GM21526 (cell line): Measurements from ENCODE around the gene TUG1.

Experiments used
- ATAC-seq: cut with Tn5 transposase; IDR thresholded peaks from one replicate; pipeline ENCODE4 v1.9.1; 2021; ENCODE audit warnings: moderate library complexity; ENCODE audit not compliant: unreplicated experiment, low FRiP score

The TUG1 gene

GRCh38 chr22:30968924-30969531 is at the start of gene TUG1:
Gene TUG1, plus strand, starts transcription at chr22:30969265.
- peak; percentile 82 for ATAC-seq

GRCh38 chr22:30919973-30920372 is 49.1 kb upstream of the TUG1 start:
- no peak for ATAC-seq

- no peak for ATAC-seq
Observed at GRCh38 chr22:30920407-30920806, 48.7 kb upstream of the TUG1 start.

- no peak for ATAC-seq
Observed at GRCh38 chr22:30921108-30921507, 48.0 kb upstream of the TUG1 start.

GRCh38 chr22:30922151-30922611 is 46.9 kb upstream of the TUG1 start:
- no peak for ATAC-seq

- ATAC-seq: no peak
Observed at GRCh38 chr22:30923168-30923900, 45.7 kb upstream of the TUG1 start.

- ATAC-seq: no peak
Observed at GRCh38 chr22:30925667-30926066, 43.4 kb upstream of the TUG1 start.

- ATAC-seq: no peak
Observed at GRCh38 chr22:30926706-30927105, 42.4 kb upstream of the TUG1 start.

GRCh38 chr22:30927806-30928205 is 41.3 kb upstream of the TUG1 start:
- ATAC-seq: no peak

GRCh38 chr22:30928401-30928800 is 40.7 kb upstream of the TUG1 start:
- ATAC-seq: no peak

GRCh38 chr22:30930228-30930627 is 38.8 kb upstream of the TUG1 start:
- no peak for ATAC-seq

- ATAC-seq: no peak
Observed at GRCh38 chr22:30931541-30932300, 37.3 kb upstream of the TUG1 start.

GRCh38 chr22:30932661-30933060 is 36.4 kb upstream of the TUG1 start:
- no peak for ATAC-seq

GRCh38 chr22:30933457-30933856 is 35.6 kb upstream of the TUG1 start:
- ATAC-seq: no peak

- ATAC-seq: no peak
Observed at GRCh38 chr22:30934053-30934452, 35.0 kb upstream of the TUG1 start.

GRCh38 chr22:30940685-30941362 is 28.2 kb upstream of the TUG1 start:
- no peak for ATAC-seq

- no peak for ATAC-seq
Observed at GRCh38 chr22:30941363-30941740, 27.7 kb upstream of the TUG1 start.

GRCh38 chr22:30943368-30943767 is 25.7 kb upstream of the TUG1 start:
- ATAC-seq: no peak

- no peak for ATAC-seq
Observed at GRCh38 chr22:30944986-30945385, 24.1 kb upstream of the TUG1 start.

GRCh38 chr22:30945653-30946052 is 23.4 kb upstream of the TUG1 start:
- no peak for ATAC-seq

GRCh38 chr22:30946354-30946753 is 22.7 kb upstream of the TUG1 start:
- ATAC-seq: no peak
